HUES64 (cell line): Measurements from ENCODE around the gene CRIP1.

Experiments used
- H3K27ac ChIP-seq: 2 replicates; pipeline ENCODE4 v1.7.0; 2013; ENCODE audit warnings: low read depth, low read length, inconsistent platforms
- H3K27me3 ChIP-seq: 2 replicates; pipeline ENCODE4 v1.6.1; 2013; ENCODE audit warnings: mild to moderate bottlenecking, low read length; ENCODE audit not compliant: insufficient read depth
- H3K36me3 ChIP-seq: 2 replicates; pipeline ENCODE4 v1.6.1; 2013; ENCODE audit warnings: mild to moderate bottlenecking, low read length; ENCODE audit not compliant: insufficient read depth
- H3K4me1 ChIP-seq: 2 replicates; pipeline ENCODE4 v1.6.1; 2013; ENCODE audit warnings: mild to moderate bottlenecking, low read length, moderate library complexity; ENCODE audit not compliant: insufficient read depth
- H3K4me3 ChIP-seq: 2 replicates; pipeline ENCODE4 v1.5.1; 2013; ENCODE audit warnings: mild to moderate bottlenecking, low read length, moderate library complexity
- H3K9ac ChIP-seq: 2 replicates; pipeline ENCODE4 v1.6.1; 2013; ENCODE audit warnings: mild to moderate bottlenecking, low read depth, low read length
- H3K9me3 ChIP-seq: 2 replicates; pipeline ENCODE4 v1.6.1; 2013; ENCODE audit warnings: low read depth, low read length; ENCODE audit not compliant: insufficient read depth
- WGBS: fragments of 150-250, 120-280 bp; methylation state at CpG from one replicate; pipeline ENCODE4 v1.1.7; 2013; ENCODE audit warnings: missing lambda C conversion rate; 5-methylcytosine and 5-hydroxymethylcytosine counted together

Gene CRIP1

GRCh38 chr14:105529569-105530284 is 43.0 kb downstream of the CRIP1 start:
- H3K36me3 ChIP-seq = no peaks in the 10 kb centered on the region
- no peak overlapping the region for H3K4me3 ChIP-seq
- no peaks in the 10 kb centered on the region for H3K4me1 ChIP-seq
- WGBS = 90% methylated on average over 63 of the region's 63 CpGs
- no peak overlapping the region for H3K27ac ChIP-seq
- H3K27me3 ChIP-seq = peaks cover 37% of the 10 kb centered on the region
- peaks cover 10% of the 10 kb centered on the region; the same call in 1 of the 2 replicates for H3K9me3 ChIP-seq
- H3K9ac ChIP-seq = no peak overlapping the region

DNA sequence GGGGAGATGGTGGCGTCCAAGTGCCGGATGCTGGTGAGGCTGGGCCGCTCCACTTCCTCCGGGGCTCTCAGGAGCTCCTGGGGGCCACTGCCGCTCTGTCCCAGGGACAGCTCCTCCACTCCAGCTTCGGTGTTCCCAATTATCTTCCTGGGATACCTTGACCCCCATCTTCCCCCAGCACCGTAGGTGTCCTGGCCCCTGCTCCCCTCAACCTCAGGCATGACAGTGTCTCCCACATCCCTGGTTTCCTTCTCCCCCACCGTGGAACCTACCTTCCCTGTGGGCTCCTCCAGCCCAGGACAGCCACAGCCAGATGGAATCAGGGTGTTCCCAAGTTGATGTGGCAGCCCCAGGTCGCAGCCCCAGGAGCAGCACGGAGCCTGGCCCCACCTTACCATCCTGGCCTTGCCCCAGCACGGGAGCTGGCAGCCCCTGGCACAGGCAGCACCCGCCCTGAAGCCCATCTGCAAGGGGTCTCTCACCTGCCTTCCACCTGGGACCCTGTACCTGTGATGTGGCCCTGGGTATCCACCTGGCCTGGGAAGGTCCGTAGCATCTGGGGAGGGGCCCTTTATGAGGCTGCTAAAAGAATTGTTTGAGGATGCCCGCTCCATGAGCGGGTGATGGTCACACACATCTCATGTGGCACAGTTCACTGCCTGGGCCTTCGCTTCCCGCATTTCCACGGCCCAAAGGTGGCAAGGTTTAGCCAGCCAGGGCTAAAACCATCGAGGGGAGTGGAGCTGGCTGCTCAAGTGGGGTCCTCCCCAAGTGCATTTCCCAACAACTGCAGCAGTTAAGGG is 43.8 kb downstream of the CRIP1 start:
- H3K9ac ChIP-seq = no peak overlapping the region
- H3K27me3 ChIP-seq = peaks cover 31% of the 10 kb centered on the region
- H3K36me3 ChIP-seq = no peaks in the 10 kb centered on the region
- H3K9me3 ChIP-seq = peaks cover 10% of the 10 kb centered on the region; the same call in 1 of the 2 replicates
- 80% methylated on average over 19 of the region's 19 CpGs for WGBS
- no peak overlapping the region for H3K27ac ChIP-seq
- no peaks in the 10 kb centered on the region for H3K4me1 ChIP-seq
- no peak overlapping the region for H3K4me3 ChIP-seq

- Histone ChIP-seq H3K9me3 (peaks cover 10% of the 10 kb centered on the region; the same call in 1 of the 2 replicates), H3K27me3 (peaks cover 23% of the 10 kb centered on the region), H3K36me3 (no peaks in the 10 kb centered on the region), H3K4me3 (no peak overlapping the region), H3K9ac (no peak overlapping the region), H3K27ac (no peak overlapping the region), H3K4me1 (no peaks in the 10 kb centered on the region)
- 87% methylated on average over 30 of the region's 30 CpGs for whole genome bisulfite sequencing
Observed at GRCh38 chr14:105531088-105531893, 44.6 kb downstream of the CRIP1 start.

- 87% methylated on average over 19 of the region's 19 CpGs for WGBS
- Histone ChIP-seq H3K9ac (no peak overlapping the region), H3K4me1 (no peaks in the 10 kb centered on the region), H3K4me3 (no peak overlapping the region), H3K27ac (no peak overlapping the region), H3K27me3 (peaks cover 19% of the 10 kb centered on the region), H3K9me3 (peaks cover 11% of the 10 kb centered on the region; the same call in 1 of the 2 replicates), H3K36me3 (no peaks in the 10 kb centered on the region)
Observed at GRCh38 chr14:105531894-105532623, 45.4 kb downstream of the CRIP1 start.

DNA sequence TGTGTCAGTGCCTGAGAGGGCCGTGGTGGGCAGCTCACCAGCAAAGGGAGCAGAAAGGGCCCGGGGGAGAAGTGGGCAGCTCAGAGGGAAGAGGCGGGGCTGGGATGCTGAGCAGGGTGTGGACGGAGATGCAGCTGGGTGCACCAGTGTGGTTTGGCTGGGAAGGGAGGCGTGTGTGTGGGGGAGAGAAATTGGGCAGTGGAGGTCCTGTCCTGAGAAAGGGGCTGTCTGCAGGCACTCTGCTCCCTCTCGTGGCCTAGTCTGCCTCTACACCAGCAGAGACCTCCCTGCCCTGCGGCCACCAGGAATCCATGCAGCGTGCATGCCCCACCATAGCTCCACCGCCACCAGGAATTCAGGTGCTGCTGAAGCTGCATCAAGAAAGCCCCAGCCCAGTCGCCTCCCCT is 46.1 kb downstream of the CRIP1 start:
- Histone ChIP-seq H3K9ac (no peak overlapping the region), H3K36me3 (no peaks in the 10 kb centered on the region), H3K9me3 (peaks cover 12% of the 10 kb centered on the region; the same call in 1 of the 2 replicates), H3K27ac (no peak overlapping the region), H3K27me3 (peaks cover 12% of the 10 kb centered on the region), H3K4me3 (no peak overlapping the region), H3K4me1 (no peaks in the 10 kb centered on the region)
- WGBS = 55% methylated on average over 10 of the region's 10 CpGs

- Histone ChIP-seq H3K36me3 (no peaks in the 10 kb centered on the region), H3K27me3 (peaks cover 6% of the 10 kb centered on the region), H3K9me3 (peaks cover 15% of the 10 kb centered on the region; the same call in 1 of the 2 replicates), H3K4me3 (no peak overlapping the region), H3K4me1 (no peaks in the 10 kb centered on the region), H3K27ac (no peak overlapping the region), H3K9ac (no peak overlapping the region)
- WGBS = 75% methylated on average over 9 of the region's 9 CpGs
Observed at GRCh38 chr14:105533391-105533790, 46.7 kb downstream of the CRIP1 start.

GRCh38 chr14:105533811-105534498 is 47.3 kb downstream of the CRIP1 start:
- peaks cover 3% of the 10 kb centered on the region for H3K27me3 ChIP-seq
- H3K36me3 ChIP-seq = no peaks in the 10 kb centered on the region
- H3K27ac ChIP-seq = no peak overlapping the region
- 70% methylated on average over 21 of the region's 21 CpGs for WGBS
- H3K4me1 ChIP-seq = no peaks in the 10 kb centered on the region
- H3K9ac ChIP-seq = no peak overlapping the region
- peaks cover 20% of the 10 kb centered on the region; the same call in 1 of the 2 replicates for H3K9me3 ChIP-seq
- no peak overlapping the region for H3K4me3 ChIP-seq

GRCh38 chr14:105534586-105534985 is 47.9 kb downstream of the CRIP1 start:
- H3K9ac ChIP-seq = no peak overlapping the region
- no peaks in the 10 kb centered on the region for H3K4me1 ChIP-seq
- 76% methylated on average over 13 of the region's 13 CpGs for WGBS
- H3K27me3 ChIP-seq = no peaks in the 10 kb centered on the region; the same call in 1 of the 2 replicates
- H3K9me3 ChIP-seq = peaks cover 24% of the 10 kb centered on the region; the same call in 1 of the 2 replicates
- no peak overlapping the region for H3K27ac ChIP-seq
- no peaks in the 10 kb centered on the region for H3K36me3 ChIP-seq
- H3K4me3 ChIP-seq = no peak overlapping the region

GRCh38 chr14:105536051-105536450 is 49.4 kb downstream of the CRIP1 start:
- H3K4me3 ChIP-seq = no peak overlapping the region
- H3K4me1 ChIP-seq = no peaks in the 10 kb centered on the region
- H3K9me3 ChIP-seq = peaks cover 27% of the 10 kb centered on the region; the same call in 1 of the 2 replicates
- no peaks in the 10 kb centered on the region for H3K36me3 ChIP-seq
- no peaks in the 10 kb centered on the region; the same call in 1 of the 2 replicates for H3K27me3 ChIP-seq
- H3K9ac ChIP-seq = no peak overlapping the region
- 82% methylated on average over 7 of the region's 7 CpGs for WGBS
- no peak overlapping the region for H3K27ac ChIP-seq
